NCI-H345 treated with DMSO at 0.1 percent for 48 hours (cell line): ENCODE results near the gene AKT1.
"Not testable (repeated sequence)": the region's sequence is repeated elsewhere in the genome, so short reads cannot be mapped to it uniquely, and the experiment has no call there.

Source experiments
- DNase-seq: peaks from one replicate; lab custom pipeline; 2025; ENCODE audit not compliant: unreplicated experiment; lab: John Stamatoyannopoulos, UW

Gene AKT1

DNA sequence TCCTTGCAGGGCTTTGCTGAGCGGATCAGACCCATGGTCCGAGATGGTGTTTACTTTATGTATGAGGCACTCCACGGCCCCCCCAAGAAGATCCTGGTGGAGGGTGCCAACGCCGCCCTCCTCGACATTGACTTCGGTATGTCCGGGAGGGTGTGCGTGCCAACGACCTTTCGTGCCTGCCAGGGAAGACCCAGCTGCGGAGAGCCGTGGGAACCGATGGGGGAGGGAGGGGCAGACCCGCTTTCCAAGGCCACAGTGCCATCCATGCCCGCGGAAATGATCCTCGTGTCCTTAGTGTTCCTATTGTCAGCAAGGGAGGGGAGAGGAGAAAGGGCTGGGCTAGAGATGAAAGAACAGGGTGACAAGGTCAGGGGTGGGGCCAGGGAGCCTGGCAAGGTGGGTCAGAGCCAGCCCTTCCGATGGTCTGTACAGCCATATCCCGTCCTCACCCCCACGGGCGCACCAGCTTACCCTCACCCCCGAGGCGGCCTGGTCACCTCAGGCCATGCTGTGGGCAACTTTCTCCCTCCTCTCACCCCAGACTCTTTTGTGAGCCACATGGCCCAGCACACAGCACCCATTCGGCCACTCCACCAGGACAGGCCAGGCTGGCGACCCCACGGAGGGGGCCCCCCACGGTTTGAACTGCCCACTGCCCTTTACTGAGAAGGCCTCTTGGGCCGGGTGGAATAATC, 54.3 kb downstream of the AKT1 start:
- DNase-seq, result no peak

GRCh38 chr14:104739546-104740516, 55.7 kb downstream of the AKT1 start:
- DNase-seq, result no peak

DNA sequence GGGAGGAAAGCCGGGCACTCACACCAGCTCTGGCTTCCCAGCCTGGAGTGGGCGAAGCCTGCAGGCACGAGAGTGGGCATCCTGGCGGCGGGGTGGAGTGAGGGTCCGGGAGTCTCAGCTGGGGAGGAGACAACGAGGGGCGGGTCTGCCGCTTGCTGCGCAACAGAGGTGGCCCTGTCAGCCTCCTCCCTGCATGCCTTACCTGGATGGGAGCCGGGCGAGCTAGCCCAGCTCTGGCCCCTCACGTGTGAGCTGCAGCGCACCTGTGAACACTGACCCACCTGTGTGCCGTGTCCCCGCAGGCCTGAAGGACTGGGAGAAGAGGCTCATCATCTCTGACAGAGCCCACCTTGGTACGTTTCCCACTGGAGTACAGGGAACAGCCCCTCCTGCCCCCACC, 56.5 kb downstream of the AKT1 start:
- DNase-seq, result no peak

GRCh38 chr14:104738375-104739019, 57.1 kb downstream of the AKT1 start:
- DNase-seq, result no peak

- no peak for DNase-seq
Observed at GRCh38 chr14:104735830-104736642, 59.5 kb downstream of the AKT1 start.

- DNase-seq, result no peak
Observed at GRCh38 chr14:104734991-104735779, 60.4 kb downstream of the AKT1 start.

GRCh38 chr14:104734601-104734990, 61.0 kb downstream of the AKT1 start:
- no peak for DNase-seq

DNA sequence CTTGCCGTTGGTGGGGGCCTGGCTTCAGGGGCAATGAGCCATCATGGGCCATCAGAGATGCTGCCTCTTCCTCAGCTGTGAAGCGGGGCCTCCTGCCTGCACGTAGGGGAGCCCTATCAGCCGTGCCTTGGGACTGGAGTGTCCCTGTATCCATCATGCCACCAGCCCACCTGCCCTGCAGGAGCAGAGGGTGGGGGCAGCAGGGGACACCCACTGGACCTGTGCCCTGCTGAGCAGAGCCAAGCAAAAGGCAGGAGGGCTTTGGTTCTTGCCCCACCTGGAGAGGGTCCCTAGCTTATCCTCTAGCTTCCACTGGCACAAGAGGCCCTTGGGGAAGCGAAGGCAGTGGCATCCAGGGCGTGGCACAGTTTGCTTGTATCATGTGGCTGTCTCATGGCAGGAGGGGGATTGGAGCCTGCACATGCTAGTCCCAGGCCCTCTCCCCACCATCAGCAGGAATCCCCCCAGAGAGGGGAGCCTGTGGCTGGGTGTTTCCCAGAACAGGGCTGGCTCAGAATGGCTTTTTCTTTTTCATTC, 61.4 kb downstream of the AKT1 start:
- no peak for DNase-seq

- DNase-seq, result no peak
Observed at GRCh38 chr14:104732931-104733681, 62.4 kb downstream of the AKT1 start.

DNA sequence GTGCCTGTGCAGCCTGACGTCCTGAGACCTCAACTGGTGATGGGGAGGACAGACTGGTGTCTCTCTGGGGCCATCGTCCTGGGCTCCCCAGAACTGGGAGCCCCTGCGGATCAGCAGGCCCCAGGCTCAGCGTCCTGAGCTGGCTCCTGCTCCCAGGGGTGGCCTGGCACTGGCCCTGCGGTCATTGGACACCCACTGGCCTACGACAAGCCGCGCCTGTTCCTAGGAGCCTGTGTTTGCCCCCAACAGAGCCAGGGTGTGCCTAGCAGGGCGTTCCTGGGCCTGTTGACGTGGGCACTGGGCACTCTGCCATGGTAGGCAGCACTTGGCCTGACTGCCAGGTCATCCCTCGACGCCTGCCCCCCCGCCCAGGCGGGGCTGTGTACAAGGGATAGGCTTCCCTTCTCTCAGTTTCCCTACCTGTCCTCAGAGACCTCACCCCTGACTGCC, 63.2 kb downstream of the AKT1 start:
- no peak for DNase-seq

GRCh38 chr14:104731320-104732294, 63.9 kb downstream of the AKT1 start:
- DNase-seq, result no peak

DNA sequence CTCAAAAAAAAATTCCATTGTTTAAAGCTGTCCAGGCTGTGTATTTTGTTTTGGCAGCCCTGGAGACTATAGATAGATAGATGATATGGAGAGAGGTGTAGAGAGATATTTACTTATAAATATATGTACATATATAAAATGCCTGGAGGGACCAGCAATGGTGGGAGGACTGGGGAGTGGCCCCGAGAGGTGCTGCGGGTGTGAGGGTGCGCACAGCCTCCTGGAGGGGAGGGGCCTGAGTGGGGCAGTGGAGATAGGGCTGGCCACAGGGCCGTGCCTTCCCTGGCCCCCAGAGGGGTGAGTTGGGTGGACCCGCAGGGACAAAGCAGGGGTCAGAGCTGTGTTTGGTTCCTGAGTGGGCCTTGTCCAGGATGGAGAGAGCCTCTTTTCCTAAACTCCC, 65.1 kb downstream of the AKT1 start:
- DNase-seq, result no peak

DNA sequence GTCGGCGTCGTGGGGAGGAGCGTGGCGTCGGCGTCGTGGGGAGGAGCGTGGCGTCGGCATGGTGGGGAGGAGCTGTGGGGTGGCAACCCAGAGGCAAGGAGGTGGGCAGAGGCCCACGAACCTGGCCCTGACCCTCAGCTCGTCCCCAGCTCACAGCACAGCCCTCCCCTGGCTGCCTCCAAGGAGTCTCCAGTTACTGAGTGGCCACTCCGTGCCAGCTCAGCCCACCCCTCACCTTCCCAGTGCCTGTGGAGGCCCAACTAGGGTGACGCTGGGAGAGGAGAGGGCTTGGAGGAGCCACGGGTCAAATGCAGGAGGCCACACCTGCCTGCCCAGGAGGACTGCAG, 65.7 kb downstream of the AKT1 start:
- DNase-seq, result no peak

DNA sequence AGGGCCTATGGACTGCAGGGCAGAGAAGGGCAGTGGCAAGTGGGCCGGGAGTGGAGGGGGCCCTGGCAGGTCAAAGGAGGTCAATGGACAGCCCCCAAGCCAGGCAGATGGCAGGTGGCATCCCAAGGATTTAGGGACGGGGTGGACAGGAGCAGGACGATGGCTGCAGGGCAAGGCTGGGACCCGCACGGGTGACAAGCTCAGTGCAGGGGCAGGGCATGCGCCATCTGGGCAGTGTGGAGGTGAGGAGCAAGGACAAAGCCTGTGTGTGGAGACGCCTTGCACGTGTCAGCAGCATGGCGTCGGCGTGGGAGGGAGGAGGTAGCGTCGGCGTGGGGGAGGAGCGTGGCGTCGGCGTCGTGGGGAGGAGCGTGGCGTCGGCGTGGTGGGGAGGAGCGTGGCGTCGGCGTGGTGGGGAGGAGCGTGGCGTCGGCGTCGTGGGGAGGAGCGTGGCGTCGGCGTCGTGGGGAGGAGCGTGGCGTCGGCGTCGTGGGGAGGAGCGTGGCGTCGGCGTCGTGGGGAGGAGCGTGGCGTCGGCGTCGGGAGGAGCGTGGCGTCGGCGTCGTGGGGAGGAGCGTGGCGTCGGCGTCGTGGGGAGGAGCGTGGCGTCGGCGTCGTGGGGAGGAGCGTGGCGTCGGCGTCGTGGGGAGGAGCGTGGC, 66.2 kb downstream of the AKT1 start:
- DNase-seq, result not testable (repeated sequence)

DNA sequence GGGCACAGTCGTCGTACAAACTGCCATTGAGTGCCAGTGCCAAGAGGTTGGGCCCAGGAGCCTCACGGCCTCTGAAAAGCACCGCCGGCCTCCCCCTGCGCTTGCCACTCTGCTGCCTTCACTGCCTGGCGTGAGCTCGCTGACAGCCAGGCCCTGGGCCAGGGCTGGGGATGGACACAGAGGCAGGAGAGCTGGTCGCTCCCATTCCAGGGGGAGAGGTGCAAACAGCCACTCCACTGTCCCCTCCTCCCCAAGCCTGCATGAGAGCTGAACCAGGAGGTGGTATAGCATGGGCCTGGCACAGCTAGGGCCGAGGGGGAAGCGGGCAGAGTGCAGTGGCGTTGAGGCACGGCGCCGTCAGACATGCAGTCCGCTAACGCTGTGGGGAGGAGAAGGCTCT, 66.9 kb downstream of the AKT1 start:
- no peak for DNase-seq

DNA sequence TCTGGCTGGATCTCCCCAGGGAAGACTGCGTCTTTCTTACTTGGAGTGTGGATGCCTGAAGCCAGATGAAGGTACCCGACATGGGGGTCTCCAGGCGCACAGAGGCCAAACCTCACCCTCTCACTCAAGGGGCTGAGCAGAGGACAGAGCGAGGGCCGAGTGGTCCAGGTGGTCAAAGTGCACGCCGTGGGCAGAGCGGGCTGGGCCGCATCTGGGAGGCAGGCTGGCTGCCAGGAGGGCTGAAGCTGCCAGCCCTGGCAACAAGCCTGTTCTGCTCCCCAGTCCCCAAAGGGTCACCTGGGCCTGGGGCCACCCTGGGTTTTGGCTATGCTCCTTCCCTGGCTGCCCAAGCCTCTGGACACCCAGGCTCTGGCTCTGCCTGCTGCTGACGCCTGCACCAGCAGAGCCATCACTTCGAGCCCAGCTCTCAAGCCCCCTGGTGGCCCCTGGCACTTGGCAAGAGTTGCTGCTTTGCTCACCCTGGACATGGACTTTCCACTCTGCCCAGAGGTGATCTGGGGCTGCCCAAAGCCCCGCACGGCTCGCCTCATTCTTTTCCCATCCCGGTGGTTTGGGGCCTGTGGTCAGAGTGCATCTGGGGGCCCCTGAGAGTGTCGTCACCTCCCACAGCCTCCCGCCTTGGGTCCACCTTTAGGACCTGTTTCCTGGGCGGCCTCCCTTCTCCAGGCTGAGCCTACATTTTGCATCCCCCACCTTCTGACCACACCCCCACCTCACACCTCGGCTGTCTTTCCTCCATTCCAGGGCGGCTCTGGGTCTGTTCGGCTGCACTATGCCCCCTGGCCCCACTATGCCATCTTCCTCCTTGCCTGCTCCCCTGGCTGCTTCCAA, 68.7 kb downstream of the AKT1 start:
- no peak for DNase-seq
